NCI-H187 treated with DMSO at 0.1 percent for 48 hours (cell line): ENCODE results near the gene DCLK1.

ENCODE experiments used
- DNase-seq: peaks from one replicate; lab custom pipeline; 2025; lab: John Stamatoyannopoulos, UW

DCLK1 gene

GRCh38 chr13:35947315-35947714 lies 183.9 kb downstream of the DCLK1 start:
- no peak for DNase-seq

- no peak for DNase-seq
These were observed 185.8 kb downstream of the DCLK1 start for GRCh38 chr13:35945368-35945767.

GRCh38 chr13:35941374-35941773 lies 189.8 kb downstream of the DCLK1 start:
- DNase-seq = no peak

- no peak for DNase-seq
These were observed 190.4 kb downstream of the DCLK1 start for GRCh38 chr13:35940734-35941133.

GRCh38 chr13:35936246-35936978 lies 194.8 kb downstream of the DCLK1 start:
- DNase-seq = no peak

- no peak for DNase-seq
These were observed 200.2 kb downstream of the DCLK1 start for GRCh38 chr13:35930665-35931631.

- DNase-seq = no peak
These were observed 203.6 kb downstream of the DCLK1 start for GRCh38 chr13:35927567-35928021.

- DNase-seq = no peak
These were observed 204.2 kb downstream of the DCLK1 start for GRCh38 chr13:35926859-35927530.

GRCh38 chr13:35925669-35926068 lies 205.5 kb downstream of the DCLK1 start:
- DNase-seq = no peak

GRCh38 chr13:35923347-35923746 lies 207.8 kb downstream of the DCLK1 start:
- DNase-seq = no peak

- no peak for DNase-seq
These were observed 210.4 kb downstream of the DCLK1 start for GRCh38 chr13:35920816-35921215.

- DNase-seq = no peak
These were observed 213.1 kb downstream of the DCLK1 start for GRCh38 chr13:35917942-35918645.

GRCh38 chr13:35917252-35917941 lies 213.8 kb downstream of the DCLK1 start:
- no peak for DNase-seq

GRCh38 chr13:35916146-35916545 lies 215.0 kb downstream of the DCLK1 start:
- no peak for DNase-seq

- no peak for DNase-seq
These were observed 216.5 kb downstream of the DCLK1 start for GRCh38 chr13:35914662-35915061.

- DNase-seq = no peak
These were observed 218.3 kb downstream of the DCLK1 start for GRCh38 chr13:35912841-35913240.

GRCh38 chr13:35909837-35910540 lies 221.2 kb downstream of the DCLK1 start:
- DNase-seq = no peak

GRCh38 chr13:35909091-35909490 lies 222.1 kb downstream of the DCLK1 start:
- DNase-seq = no peak

GRCh38 chr13:35908226-35908625 lies 223.0 kb downstream of the DCLK1 start:
- DNase-seq = no peak

GRCh38 chr13:35906636-35907035 lies 224.5 kb downstream of the DCLK1 start:
- no peak for DNase-seq

- DNase-seq = no peak
These were observed 228.1 kb downstream of the DCLK1 start for GRCh38 chr13:35903075-35903474.
